H9 (cell line): ENCODE results near the gene NFATC1. TPM values are rescaled to one million over a fixed set of nuclear protein-coding genes. Genes with fewer than 3 reads are reported as not detected.

Source experiments
- DNase-seq: peaks from one replicate; pipeline ENCODE4 v3.0.0-alpha.2; 2017
- H2AFZ ChIP-seq: one replicate; pipeline ENCODE4 v1.6.1; 2013; ENCODE audit warnings: mild to moderate bottlenecking, low read length, control low read depth, moderate library complexity
- H2AK5ac ChIP-seq: 2 replicates; pipeline ENCODE4 v1.6.1; 2013; ENCODE audit warnings: low read length, control low read depth, mixed read lengths; ENCODE audit not compliant: insufficient read length
- H2BK120ac ChIP-seq: one replicate; pipeline ENCODE4 v1.6.1; 2013; ENCODE audit warnings: low read depth, mild to moderate bottlenecking, low read length, control low read depth, inconsistent platforms; ENCODE audit not compliant: poor library complexity, severe bottlenecking
- H2BK12ac ChIP-seq: 2 replicates; pipeline ENCODE4 v1.6.1; 2013; ENCODE audit warnings: low read length, control low read depth, mixed read lengths, low read depth; ENCODE audit not compliant: insufficient read length
- H2BK15ac ChIP-seq: 2 replicates; pipeline ENCODE4 v1.6.1; 2013; ENCODE audit warnings: low read depth, low read length, control low read depth
- H2BK20ac ChIP-seq: one replicate; pipeline ENCODE4 v1.6.1; 2013; ENCODE audit warnings: low read depth, mild to moderate bottlenecking, low read length, control low read depth, inconsistent platforms; ENCODE audit not compliant: poor library complexity, severe bottlenecking
- H2BK5ac ChIP-seq: 2 replicates; pipeline ENCODE4 v1.6.1; 2013; ENCODE audit warnings: low read length, control low read depth, mixed read lengths; ENCODE audit not compliant: insufficient read length
- H3K14ac ChIP-seq: 2 replicates; pipeline ENCODE4 v1.6.1; 2013; ENCODE audit warnings: low read length, control low read depth; ENCODE audit not compliant: insufficient read depth
- H3K18ac ChIP-seq: 2 replicates; pipeline ENCODE4 v1.6.1; 2013; ENCODE audit warnings: low read depth, mild to moderate bottlenecking, mixed read lengths, low read length, control low read depth; ENCODE audit not compliant: insufficient read length
- H3K23ac ChIP-seq: 2 replicates; pipeline ENCODE4 v1.6.1; 2013; ENCODE audit warnings: low read length, control low read depth, mixed read lengths, low read depth; ENCODE audit not compliant: insufficient read length
- H3K23me2 ChIP-seq: 2 replicates; pipeline ENCODE4 v1.6.1; 2013; ENCODE audit warnings: low read depth, mild to moderate bottlenecking, mixed read lengths, low read length, control low read depth; ENCODE audit not compliant: insufficient read length, poor library complexity, severe bottlenecking
- H3K27ac ChIP-seq: 2 replicates; pipeline ENCODE4 v1.5.1; 2013; ENCODE audit warnings: low read length, control low read depth, mixed read lengths, low read depth; ENCODE audit not compliant: insufficient read length
- H3K27me3 ChIP-seq: 2 replicates; pipeline ENCODE4 v1.6.1; 2013; ENCODE audit warnings: low read length, control low read depth, inconsistent platforms; ENCODE audit not compliant: insufficient read depth
- H3K4ac ChIP-seq: 2 replicates; pipeline ENCODE4 v1.6.1; 2013; ENCODE audit warnings: low read depth, mild to moderate bottlenecking, control low read depth, inconsistent platforms, low read length, moderate library complexity
- H3K4me1 ChIP-seq: 2 replicates; pipeline ENCODE4 v1.6.1; 2013; ENCODE audit warnings: low read length, control low read depth, inconsistent platforms; ENCODE audit not compliant: insufficient read depth
- H3K4me2 ChIP-seq: 2 replicates; pipeline ENCODE4 v1.6.1; 2013; ENCODE audit warnings: low read length, control low read depth, mixed read lengths; ENCODE audit not compliant: insufficient read length, insufficient read depth
- H3K56ac ChIP-seq: 2 replicates; pipeline ENCODE4 v1.6.1; 2013; ENCODE audit warnings: low read depth, mild to moderate bottlenecking, mixed read lengths, low read length, control low read depth; ENCODE audit not compliant: insufficient read length
- H3K79me1 ChIP-seq: 2 replicates; pipeline ENCODE4 v1.6.1; 2013; ENCODE audit warnings: low read depth, mild to moderate bottlenecking, moderate library complexity, low read length, control low read depth, inconsistent platforms; ENCODE audit not compliant: insufficient read depth, poor library complexity, severe bottlenecking
- H3K79me2 ChIP-seq: 2 replicates; pipeline ENCODE4 v1.6.1; 2013; ENCODE audit warnings: low read length, control low read depth, inconsistent platforms; ENCODE audit not compliant: insufficient read depth
- H3K9ac ChIP-seq: 2 replicates; pipeline ENCODE4 v1.6.1; 2013; ENCODE audit warnings: low read length, control low read depth, mixed read lengths; ENCODE audit not compliant: insufficient read length; ENCODE audit errors: extremely low read depth
- H3K9me3 ChIP-seq: one replicate; pipeline ENCODE4 v1.6.1; 2013; ENCODE audit warnings: low read depth, low read length, inconsistent platforms; ENCODE audit not compliant: control insufficient read depth
- H3T11ph ChIP-seq: one replicate; pipeline ENCODE4 v1.6.1; 2013; ENCODE audit warnings: mild to moderate bottlenecking, low read length, control low read depth, inconsistent platforms
- H4K20me1 ChIP-seq: one replicate; pipeline ENCODE4 v1.6.1; 2013; ENCODE audit not compliant: control insufficient read depth, insufficient read length, insufficient read depth
- H4K5ac ChIP-seq: 2 replicates; pipeline ENCODE4 v1.6.1; 2013; ENCODE audit warnings: low read depth, mild to moderate bottlenecking, mixed read lengths, low read length, control low read depth; ENCODE audit not compliant: insufficient read length
- H4K8ac ChIP-seq: replicated peaks from 2 replicates; pipeline ENCODE4 v1.6.1; 2013; ENCODE audit warnings: low read length, control low read depth, mixed read lengths, low read depth; ENCODE audit not compliant: insufficient read length
- H4K91ac ChIP-seq: 2 replicates; pipeline ENCODE4 v1.6.1; 2013; ENCODE audit warnings: low read depth, mild to moderate bottlenecking, moderate library complexity, mixed read lengths, low read length, control low read depth; ENCODE audit not compliant: insufficient read length
- H3K27ac Mint-ChIP-seq, 3 experiments: 2 replicates in 2 of 3; 3 replicates in 1 of 3; pipeline ENCODE4 v1.8.0; 2020 to 2021; ENCODE audit warnings: mixed read lengths in 3 of 3, mild to moderate bottlenecking in 1 of 3, moderate library complexity in 1 of 3
- H3K27me3 Mint-ChIP-seq: 2 replicates; pipeline ENCODE4 v1.8.0; 2021; ENCODE audit warnings: low read depth, mild to moderate bottlenecking, moderate library complexity, mixed read lengths
- H3K36me3 Mint-ChIP-seq, 3 experiments: 2 replicates in 2 of 3; 3 replicates in 1 of 3; pipeline ENCODE4 v1.8.0; 2020 to 2021; ENCODE audit warnings: low read depth in 3 of 3, mixed read lengths in 3 of 3; ENCODE audit not compliant: insufficient read depth in 1 of 3
- H3K4me1 Mint-ChIP-seq, 2 experiments: 2 replicates each; pipeline ENCODE4 v1.8.0; 2020; ENCODE audit warnings: mixed read lengths in 2 of 2
- H3K4me3 Mint-ChIP-seq, 2 experiments: 2 replicates in 1 of 2; 3 replicates in 1 of 2; pipeline ENCODE4 v1.8.0; 2020 to 2021; ENCODE audit warnings: mild to moderate bottlenecking in 2 of 2, mixed read lengths in 2 of 2, moderate library complexity in 1 of 2
- H3K9me3 Mint-ChIP-seq, 2 experiments: 2 replicates in 1 of 2; 3 replicates in 1 of 2; pipeline ENCODE4 v1.8.0; 2020; ENCODE audit warnings: mild to moderate bottlenecking in 2 of 2, mixed read lengths in 2 of 2, moderate library complexity in 1 of 2
- CTCF ChIP-seq: fragments of 200-600 bp; sonication (generic); conservative IDR thresholded peaks from 3 replicates; pipeline ENCODE4 v1.8.0; 2021; ENCODE audit warnings: antibody characterized with exemption, mild to moderate bottlenecking
- WGBS: extraction: QIAGEN DNeasy Blood & Tissue Kit; methylation state at CpG from one replicate; pipeline ENCODE4 v1.1.7; 2013; ENCODE audit warnings: missing lambda C conversion rate, low lambda C conversion rate, mixed read lengths; ENCODE audit not compliant: insufficient read length; ENCODE audit errors: extremely low coverage; 5-methylcytosine and 5-hydroxymethylcytosine counted together
- total RNA-seq: library from RNA; stranded (reverse); gene quantifications from 2 replicates; pipeline ENCODE4 v1.2.1, GENCODE V29; 2021

The NFATC1 gene
- total RNA-seq, 1 experiment from 2014 or later: 5.5 TPM

GRCh38 chr18:79545736-79546171, 150.0 kb downstream of the NFATC1 start:
- Histone ChIP-seq H4K8ac (no peak overlapping the region), H4K91ac (no peak overlapping the region), H3K79me1 (no peaks in the 10 kb centered on the region)

More at GRCh38 chr18:79545736-79546171, 150.0 kb downstream of the NFATC1 start:
- Histone ChIP-seq H4K5ac (no peak overlapping the region), H2BK15ac (no peak overlapping the region), H3K18ac (no peak overlapping the region), H3K14ac (peak overlapping the region; percentile 0; the same call in 1 of the 2 replicates), H3T11ph (no peak overlapping the region), H2AK5ac (no peak overlapping the region), H3K27ac (no peak overlapping the region), H2BK12ac (no peak overlapping the region), H3K23ac (no peak overlapping the region), H2AFZ (no peak overlapping the region), H3K27me3 (no peaks in the 10 kb centered on the region), H4K20me1 (no peaks in the 10 kb centered on the region), H3K23me2 (no peaks in the 10 kb centered on the region), H3K9ac (no peak overlapping the region), H2BK120ac (no peak overlapping the region), H3K4me2 (no peak overlapping the region), H3K79me2 (no peaks in the 10 kb centered on the region), H2BK20ac (no peak overlapping the region), H2BK5ac (no peak overlapping the region), H3K4me1 (no peaks in the 10 kb centered on the region), H3K9me3 (no peaks in the 10 kb centered on the region), H3K4ac (no peak overlapping the region), H3K56ac (no peak overlapping the region)
- Mint-ChIP-seq H3K27me3 (peaks cover 3% of the 10 kb centered on the region), H3K4me1 (no peaks in the 10 kb centered on the region), H3K9me3 (peaks cover 12 to 14% of the 10 kb centered on the region in 2 experiments; a peak in 4 of 5 replicates), H3K27ac (peak overlapping the region in 1 of 3 experiments; percentile 65; a peak in 1 of 7 replicates), H3K4me3 (no peak overlapping the region), H3K36me3 (no peaks in the 10 kb centered on the region)
- TF ChIP-seq CTCF: no peak
- DNase-seq: no peak
- no CpG with 5 or more reads among the region's 18 CpGs for WGBS
